Stimulated activated CD4-positive, alpha-beta T cell treated with anti-CD3 and anti-CD28 coated beads, Interleukin-4, amount 100 ng/mL, for 24 hours (primary cell): ENCODE results near the gene AGXT.

ENCODE experiments used
- DNase-seq: peaks from one replicate; pipeline ENCODE4 v3.0.0-alpha.2; 2020

The AGXT gene

DNA sequence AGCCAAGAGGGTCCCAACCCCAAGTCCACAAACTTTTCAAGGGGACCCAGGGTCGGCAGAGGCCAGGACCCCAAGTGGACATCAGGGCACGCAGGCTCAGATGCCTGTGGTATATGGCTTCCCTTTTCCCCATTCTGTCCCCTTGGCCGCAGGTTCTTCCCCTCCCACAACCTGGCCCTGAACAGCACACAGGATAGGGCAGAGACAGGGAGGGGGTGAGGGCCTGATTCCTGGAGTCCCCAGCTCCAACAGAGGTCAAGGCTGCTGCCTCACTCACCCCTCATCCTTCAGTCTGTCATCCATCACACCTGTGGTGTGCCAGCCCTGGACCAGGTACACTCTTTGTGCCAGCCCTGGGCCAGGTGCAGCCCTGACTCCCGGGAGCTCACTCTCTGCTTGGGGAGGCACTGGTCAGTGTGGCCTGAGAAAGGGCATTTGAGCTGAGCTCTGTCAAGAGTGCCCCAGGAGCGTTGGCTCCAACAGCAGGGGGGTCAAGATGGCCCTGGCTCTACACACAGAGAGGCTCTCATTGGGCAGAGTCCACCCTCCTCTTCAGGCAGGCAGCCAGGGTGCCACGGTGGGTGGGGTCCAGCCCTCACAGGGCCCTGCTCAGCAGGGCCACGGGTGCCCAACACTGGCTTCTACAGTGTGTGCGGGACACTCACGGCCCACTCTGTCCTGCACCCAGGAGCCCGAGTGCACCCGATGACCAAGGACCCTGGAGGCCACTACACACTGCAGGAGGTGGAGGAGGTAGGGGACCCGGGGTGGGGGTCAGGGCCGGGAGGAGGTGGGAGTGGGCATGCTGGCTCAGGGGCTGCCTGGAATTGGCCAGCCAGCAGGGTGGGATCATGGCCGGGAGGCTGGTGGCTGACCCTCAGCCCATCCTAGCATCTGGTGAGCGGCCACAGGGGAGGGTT, 1.6 kb downstream of the AGXT start:
- no peak for DNase-seq

DNA sequence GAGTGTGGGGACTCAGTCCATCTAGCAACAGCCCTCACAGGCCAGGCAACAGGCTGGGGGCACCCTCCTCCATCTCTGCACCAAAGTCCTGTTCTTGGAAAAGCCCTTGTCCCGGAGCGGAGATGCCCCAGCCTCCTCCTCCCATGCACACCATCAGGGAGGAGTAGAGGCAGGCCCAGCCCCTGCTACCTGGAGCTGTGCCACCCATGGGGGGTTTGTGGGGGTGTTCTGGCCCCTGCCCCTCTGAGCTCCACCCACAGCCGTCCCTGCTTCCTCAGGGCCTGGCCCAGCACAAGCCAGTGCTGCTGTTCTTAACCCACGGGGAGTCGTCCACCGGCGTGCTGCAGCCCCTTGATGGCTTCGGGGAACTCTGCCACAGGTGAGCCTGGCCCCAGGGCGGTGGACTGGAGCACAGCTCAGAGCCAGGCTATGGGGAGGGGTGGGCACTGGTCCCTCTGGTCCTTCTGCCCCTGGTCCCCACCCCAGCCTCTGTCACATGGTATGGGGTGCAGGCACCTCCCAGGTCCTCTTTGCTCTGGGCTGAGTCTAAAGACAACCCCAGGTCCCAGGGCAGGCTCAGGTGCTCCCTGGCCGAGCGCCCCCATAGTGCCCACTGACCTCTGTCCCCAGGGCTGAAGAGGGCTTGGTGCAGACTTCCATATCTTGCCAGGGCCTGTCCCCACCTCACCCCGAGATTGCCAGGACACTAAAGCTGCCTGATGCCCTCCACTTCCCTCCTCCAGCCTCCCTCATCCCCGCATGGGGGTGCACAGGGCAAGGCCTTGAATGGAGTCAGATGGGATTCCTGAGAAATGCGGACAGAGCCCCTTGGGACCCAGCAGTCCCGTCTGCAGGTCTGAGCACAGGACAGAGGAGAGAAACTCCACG, 2.7 kb downstream of the AGXT start:
- no peak for DNase-seq

DNA sequence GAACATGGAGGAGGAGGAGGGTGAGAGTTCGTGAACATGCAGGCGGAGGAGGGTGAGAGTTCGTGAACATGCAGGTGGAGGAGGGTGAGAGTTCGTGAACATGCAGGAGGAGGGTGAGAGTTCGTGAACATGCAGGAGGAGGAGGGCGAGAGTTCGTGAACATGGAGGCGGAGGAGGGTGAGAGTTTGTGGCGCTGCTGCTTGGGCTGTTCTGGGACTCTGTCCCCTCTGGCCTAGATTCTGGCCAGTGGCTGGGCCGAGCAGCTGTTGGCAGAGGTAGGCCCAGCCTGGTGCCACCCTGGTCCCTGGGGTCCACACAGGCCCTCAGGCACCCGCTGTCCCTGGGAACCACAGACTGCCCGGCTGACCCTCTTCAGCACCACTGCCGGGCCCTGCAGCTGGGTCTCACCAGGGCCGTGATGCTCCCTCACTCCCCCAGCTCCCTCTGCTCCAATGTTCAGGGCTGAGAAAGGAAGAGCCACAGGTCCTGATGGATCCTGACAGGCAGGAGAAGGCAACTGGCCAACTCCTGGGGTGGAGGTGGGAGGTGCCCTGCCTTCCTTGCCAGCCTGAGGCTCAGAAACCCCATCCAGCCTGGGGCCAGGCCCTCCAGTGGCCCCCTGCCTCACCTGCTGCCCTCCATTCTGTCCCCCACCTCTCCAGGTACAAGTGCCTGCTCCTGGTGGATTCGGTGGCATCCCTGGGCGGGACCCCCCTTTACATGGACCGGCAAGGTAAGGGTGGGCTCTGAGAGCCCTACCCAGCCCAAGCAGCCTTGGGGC, 3.9 kb downstream of the AGXT start:
- DNase-seq: no peak

DNA sequence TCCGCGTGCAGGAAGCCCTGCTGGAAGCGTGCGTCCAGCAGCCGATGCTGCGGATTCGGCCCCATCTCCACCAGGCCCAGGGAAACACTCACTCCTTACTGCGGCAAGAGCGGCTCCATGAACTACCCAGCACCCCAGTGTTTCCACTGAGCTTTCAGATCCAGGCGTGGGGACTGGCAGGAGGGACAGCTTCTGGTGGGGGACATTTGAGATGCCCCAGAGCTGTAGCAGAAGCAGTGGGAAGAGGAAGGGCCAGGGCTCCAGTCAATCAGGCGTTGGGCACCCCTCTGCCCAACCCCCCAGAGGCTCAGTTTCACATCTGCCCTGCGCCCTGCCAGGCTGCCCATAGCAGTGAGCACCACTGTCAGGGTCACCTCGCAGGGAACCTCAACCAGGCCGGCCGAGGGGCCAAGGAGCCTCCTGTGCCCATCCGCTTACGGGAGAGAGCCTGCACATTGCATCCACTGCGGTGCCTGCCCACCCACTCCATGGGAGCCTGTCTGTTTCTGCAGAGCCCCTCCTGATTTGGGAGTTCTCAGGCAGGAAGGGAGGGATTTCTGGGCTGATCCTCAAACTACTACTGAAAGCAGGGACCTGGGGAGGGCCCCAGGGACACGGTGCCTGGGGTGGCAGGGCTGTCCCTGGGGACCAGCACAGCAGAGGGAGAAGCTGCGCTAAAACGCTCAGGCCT, 4.6 kb downstream of the AGXT start:
- DNase-seq: no peak

DNA sequence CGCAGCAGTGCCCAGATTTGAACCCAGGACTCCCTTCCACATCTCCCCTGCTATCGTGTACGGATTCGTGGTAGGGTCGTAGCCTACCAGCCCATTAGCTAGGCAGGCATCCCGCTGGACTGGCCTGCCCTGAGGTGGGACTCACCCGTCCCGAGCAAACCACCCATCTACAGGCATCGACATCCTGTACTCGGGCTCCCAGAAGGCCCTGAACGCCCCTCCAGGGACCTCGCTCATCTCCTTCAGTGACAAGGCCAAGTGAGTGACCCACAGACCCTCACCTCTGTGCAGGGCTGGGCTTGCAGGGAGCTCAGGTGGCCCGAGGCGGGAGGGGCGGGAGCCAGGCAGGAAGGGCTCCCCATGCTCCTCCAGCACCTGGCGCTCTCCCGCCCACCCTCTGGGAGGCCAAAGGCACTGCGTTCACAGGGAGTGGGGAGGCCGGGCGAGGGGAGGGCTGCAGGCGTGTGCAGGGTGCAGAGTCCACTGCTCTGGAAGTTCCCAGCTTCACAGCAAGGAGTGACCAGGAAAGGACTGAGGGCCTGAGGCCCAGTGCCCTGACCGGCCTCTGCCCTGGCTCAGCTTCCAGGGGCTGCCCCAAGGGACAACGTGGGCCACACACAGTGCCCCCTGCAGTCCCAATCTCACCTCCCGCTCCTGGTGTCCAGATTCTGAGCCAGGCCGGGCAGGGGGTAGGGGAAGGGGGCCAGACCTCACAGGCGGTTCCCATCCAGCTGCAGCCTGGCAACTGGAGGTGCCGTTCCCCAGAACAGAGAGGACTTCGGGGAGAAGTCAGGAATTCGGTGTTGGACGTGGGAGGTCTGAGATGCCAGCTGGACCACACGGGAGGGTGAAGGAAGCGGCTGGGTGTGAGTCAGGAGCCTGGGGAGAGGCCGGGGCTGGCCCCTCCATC, 5.4 kb downstream of the AGXT start:
- no peak for DNase-seq

DNA sequence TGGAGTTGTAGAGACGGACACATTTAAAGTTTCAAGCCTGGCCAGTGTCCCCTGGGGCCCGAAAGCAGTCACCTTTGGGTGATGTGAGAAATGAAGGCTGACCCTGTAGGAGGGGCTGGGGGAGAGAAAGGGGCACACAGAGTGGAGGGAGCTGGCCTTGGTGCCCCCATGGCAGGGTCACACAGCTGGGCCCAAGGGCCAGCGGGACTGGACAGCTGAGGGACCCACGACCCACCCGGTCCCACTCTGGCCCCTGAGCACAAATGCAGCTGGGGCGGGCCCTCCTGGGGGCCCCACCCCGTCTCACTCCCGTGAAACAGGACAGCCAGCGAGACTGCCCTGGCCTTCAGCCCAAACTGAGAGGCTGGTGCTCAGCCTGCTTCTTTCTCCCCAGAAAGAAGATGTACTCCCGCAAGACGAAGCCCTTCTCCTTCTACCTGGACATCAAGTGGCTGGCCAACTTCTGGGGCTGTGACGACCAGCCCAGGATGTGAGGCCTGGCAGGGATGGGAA, 6.1 kb downstream of the AGXT start:
- no peak for DNase-seq

DNA sequence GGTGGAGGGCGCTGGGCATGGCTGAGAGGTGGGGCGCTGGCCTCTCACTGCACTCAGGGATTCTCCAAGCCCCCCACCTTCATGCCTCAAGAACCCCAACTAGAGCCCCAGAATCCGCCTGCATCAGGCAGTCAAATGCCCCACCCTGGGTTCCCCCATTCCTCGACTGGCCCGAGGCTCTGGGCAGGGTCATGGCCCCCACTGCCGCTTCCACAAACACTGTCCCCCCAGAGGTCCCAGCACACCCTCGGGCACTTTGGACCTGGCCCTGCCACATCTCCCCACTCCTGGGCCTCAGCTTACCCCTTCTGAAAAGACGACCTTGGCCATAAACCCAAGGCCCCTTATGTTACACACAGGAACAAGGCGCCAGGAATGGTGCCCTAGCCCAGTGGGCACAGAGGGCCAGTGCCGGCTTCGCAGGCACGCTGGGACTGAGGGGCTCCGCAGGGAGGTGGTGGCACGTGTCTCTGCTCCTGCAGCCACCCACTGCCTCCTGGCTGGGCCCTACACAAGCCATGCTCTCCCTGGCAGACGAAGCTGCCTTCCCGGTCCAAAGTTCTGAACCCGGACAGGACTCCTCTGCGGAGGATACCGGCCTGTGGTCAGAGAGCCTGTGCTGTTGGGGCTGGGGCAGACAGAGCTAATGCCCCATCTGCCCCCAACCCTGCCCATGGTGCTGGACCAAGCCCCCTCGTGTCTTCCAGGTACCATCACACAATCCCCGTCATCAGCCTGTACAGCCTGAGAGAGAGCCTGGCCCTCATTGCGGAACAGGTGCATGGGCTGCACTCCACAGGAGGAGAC, 6.8 kb downstream of the AGXT start:
- DNase-seq: no peak

DNA sequence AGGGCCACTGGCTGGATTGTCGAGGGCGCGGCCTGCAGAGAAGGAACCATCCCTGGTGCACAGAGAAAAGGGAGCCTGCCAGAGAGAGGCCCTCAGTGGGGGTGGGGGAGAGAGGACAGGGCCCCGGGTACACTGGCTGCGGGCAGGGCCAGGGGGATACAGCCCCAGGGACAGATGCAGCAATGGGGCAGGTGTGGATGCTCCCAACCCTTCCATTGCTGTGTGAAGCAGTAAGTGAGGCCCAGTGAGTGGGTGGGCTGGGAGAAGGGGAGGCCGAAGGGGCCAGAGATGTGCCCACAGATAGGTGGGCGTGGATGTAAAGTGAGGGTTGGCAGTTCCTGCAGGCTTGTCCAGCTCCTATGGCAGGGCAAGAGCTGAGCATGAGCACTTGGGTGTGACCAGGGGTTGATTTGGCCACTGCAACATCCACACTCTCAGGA, 7.4 kb downstream of the AGXT start:
- no peak for DNase-seq

DNA sequence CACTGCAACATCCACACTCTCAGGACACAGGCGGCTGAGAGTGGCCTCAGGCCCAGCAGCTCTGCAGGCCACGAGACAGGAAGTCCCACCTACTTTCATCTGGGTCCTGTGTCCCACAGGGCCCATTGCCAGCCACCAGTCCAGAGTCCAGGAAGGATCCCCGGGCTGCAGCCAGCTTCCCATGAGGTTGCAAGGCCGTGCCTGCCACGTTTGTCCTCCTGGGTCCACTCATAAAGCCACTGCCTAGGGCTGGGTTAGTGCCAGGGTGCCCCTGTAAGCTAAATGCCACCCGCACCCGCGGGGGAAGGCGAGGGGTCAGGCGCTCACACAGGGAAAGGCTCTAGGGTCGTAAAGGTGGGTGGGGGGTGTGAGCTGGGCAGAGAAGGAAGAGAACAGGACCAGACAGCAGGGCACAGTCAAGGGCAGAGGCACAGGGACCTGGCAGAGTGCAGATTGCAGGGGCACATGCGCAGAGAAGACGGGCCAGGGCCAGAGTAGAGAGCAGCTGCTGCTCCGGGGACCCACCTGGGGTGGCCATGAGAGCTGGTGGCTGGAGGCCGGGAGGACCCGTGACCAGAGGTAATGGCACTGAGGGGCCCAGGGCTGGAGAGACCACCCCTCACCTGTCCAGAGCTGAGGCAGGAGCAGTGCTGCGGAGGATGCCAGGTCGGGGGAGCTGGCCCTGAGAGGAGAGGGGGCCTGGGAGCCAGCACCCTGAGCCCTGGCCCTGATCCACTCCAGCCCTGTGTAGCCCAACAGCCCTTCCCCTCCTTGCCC, 8.0 kb downstream of the AGXT start:
- DNase-seq: no peak

DNA sequence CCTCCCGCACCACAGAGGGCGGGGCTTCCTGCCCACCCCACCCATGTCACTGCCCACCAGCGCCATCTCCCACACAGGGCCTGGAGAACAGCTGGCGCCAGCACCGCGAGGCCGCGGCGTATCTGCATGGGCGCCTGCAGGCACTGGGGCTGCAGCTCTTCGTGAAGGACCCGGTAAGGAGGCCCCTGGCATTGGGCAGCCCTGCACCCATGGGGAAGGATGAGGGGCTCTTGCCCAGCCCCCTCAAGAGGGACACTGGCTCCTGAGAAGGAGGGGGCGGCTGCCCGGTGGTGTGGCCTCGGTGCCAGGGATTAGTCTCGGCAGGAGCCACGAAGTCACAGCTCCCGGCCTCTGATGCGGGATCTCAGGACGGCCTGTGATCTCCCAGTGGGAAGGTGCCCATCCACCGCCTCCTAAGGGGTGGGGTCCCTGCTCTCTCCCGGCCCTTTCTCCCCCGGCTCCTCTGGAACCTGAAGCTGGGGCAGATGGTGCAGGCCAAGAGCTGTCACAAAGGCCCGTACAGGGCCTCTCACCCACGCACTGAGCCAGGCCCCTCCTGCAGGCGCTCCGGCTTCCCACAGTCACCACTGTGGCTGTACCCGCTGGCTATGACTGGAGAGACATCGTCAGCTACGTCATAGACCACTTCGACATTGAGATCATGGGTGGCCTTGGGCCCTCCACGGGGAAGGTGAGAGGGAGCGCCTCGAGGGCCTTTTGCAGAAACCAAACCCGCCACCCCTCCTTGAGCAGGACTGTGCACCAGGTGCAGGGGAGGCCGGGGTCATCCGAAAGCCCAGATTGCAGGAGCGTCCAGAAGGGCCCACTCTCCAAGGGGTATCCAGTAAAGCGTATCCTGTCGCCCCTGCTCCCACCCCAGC, 9.1 kb downstream of the AGXT start:
- DNase-seq: no peak

DNA sequence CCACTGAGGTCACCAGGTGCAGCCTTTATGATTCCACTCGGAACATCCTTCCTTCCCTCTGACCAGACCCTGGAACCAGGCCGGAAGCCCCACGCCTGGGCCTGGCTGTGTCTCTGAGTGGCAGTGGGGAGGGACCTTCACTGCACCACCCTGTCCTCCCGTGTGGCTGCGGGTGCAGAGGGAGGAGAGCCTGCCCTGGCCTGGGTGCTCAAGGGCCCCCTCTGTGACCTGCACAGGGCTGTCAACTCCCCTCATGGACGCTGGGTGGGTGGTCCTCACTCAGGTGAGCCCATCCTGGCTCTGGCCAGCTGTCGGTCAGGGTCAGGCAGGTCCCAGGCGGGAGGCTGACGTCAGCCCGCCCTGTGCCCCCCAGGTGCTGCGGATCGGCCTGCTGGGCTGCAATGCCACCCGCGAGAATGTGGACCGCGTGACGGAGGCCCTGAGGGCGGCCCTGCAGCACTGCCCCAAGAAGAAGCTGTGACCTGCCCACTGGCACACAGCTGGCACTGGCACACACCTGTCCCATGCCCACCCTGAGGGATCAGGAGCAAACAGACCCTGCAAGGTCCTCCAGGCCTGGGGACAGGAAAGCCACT, 9.8 kb downstream of the AGXT start:
- DNase-seq: no peak

DNA sequence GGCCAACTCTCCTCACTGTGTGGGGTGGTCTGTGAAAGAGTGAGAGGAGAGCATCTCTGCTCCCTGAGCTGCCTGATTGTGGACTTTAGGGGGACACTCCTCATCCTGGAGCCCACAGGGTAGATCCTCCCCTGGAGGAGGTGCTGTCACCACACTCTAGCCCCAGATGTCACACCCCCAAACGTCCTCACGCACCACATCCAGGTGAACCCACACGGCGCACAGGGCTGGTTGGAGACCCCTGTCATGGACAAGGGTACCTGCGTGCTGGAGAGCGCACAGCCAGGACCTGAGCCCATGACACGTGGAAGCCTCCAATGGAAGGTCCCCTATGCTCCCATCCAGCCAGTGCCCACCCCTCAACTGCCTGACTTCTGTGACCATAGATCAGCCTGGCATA, 10.5 kb downstream of the AGXT start:
- DNase-seq: no peak

DNA sequence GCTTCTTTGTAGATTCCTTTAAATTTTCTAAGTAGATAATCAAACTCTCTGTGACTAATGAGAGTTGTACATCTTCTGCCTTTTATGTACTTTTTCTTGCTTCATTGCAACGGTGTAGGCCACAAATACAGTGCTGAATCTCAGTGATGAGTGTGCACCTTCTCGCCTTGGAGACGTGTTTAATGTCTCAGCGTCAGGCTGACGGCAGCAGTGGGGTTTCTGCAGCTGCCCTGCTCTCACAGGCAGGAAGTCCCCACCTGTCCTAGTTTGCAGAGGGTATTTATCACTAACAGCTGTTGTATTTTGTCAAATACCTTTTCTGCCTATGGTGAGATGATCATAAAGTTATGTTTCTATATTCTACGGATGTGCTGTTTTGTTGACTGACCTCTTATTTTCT, 13.3 kb downstream of the AGXT start:
- DNase-seq: no peak

DNA sequence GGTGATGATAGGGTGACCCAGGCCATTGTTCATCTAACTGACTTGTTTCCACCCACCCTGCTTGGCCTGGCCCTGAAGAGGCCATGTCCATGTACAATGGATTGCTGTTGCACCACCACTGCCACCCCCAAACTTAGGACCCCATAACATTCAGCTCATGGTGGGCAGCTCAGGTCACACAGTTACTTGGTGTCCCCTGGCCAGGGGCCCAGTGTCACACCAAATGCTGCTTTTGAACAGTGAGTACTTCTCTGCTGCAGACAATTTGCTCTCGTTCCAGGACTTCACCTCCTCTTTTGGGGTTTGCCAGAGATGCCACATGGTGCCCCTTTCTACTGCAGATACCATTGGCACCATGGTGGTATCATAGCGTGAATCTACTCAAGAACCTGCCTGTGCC, 15.6 kb downstream of the AGXT start:
- no peak for DNase-seq

DNA sequence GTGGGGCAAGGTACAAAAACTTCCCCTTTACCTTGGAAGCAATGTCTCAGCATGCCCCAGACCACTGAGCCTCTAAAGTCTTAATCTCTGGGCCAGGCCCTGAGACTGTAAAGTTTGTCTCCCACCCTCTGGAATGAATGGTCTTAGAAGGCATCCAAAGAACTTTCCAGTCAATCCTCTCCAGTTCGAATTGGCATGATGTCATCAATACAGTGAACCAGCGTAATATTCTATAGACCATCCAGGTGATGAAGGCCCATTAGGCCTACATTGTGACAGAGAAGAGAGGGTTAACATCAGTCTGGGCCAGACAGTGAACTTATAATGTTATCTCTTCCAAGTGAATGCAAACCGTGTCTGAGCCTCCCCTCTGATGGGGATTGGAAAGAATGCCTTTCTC, 16.1 kb downstream of the AGXT start:
- no peak for DNase-seq

DNA sequence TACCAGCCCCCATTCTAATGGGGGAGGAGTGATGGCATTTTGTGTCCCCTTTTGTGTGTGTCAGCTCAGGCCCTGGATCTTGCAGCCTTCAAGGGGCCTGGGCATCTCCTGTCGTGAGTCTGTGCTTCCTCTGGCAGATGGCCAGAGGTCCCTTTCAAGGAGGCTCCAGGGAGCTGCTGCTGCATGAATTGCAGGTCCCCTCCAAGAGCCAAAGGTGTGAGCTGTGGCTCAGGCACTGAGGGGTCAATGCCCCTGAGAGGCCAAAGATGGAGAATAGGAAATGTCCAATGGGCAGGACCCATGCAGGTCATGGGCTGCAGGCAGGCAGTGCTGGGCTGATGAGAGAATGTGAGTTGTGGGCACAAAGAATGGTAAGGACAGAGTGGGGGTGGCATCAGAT, 16.9 kb downstream of the AGXT start:
- DNase-seq: no peak

DNA sequence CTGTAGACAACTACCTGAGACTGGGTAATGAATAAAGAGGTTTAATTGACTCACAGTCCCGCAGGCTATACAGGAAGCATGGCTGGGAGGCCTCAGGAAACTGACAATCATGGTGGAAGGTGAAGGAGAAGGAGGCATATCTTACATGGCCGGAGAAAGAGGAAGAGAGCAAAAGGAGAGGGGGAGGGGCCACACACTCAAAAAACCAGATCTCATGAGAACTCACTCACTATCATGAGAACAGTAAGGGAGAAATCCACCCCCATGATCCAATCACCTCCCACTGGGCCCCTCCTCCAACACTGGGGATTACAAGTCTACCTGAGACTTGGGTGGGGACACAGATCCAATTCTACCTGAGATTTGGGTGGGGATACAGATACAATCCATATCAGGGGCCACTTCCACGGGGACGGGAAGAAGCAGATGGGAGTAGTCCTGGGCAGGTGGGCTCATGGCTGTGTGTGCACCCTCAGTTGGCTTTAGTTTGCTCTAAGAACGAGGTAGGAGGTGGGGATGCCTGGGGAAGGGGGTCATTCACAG, 17.5 kb downstream of the AGXT start:
- no peak for DNase-seq
